Chondrocyte (in vitro differentiated cells): Measurements from ENCODE around the gene TXN2. TPM values are rescaled to one million over a fixed set of nuclear protein-coding genes. Genes with fewer than 3 reads are reported as not detected.
A peak's percentile ranks its signal among the peaks of the same experiment; 100 is the strongest.

Source experiments
- DNase-seq: peaks from one replicate; pipeline ENCODE4 v3.0.0; 2021; ENCODE audit warnings: mixed read lengths, low spot score
- H3K27ac Mint-ChIP-seq: one replicate; pipeline ENCODE4 v1.8.0; 2021; ENCODE audit warnings: mild to moderate bottlenecking, moderate library complexity, mixed read lengths; ENCODE audit not compliant: unreplicated experiment
- H3K27me3 Mint-ChIP-seq: 2 replicates; pipeline ENCODE4 v1.8.0; 2021; ENCODE audit warnings: low read depth, mixed read lengths
- H3K36me3 Mint-ChIP-seq: 2 replicates; pipeline ENCODE4 v1.8.0; 2021; ENCODE audit warnings: low read depth, mixed read lengths
- H3K4me1 Mint-ChIP-seq: 2 replicates; pipeline ENCODE4 v1.8.0; 2021; ENCODE audit warnings: low read depth, mild to moderate bottlenecking, mixed read lengths
- H3K4me3 Mint-ChIP-seq: one replicate; pipeline ENCODE4 v1.8.0; 2021; ENCODE audit warnings: mild to moderate bottlenecking, moderate library complexity, mixed read lengths; ENCODE audit not compliant: unreplicated experiment
- H3K9me3 Mint-ChIP-seq: 2 replicates; pipeline ENCODE4 v1.8.0; 2021; ENCODE audit warnings: low read depth, mixed read lengths
- total RNA-seq: library from RNA; stranded (reverse); gene quantifications from 3 replicates; pipeline ENCODE4 v1.2.1, GENCODE V29; 2021
- TF ChIP-seq, protein P1 (sequence below): fragments of 200-600 bp; sonication (generic); IDR thresholded peaks from 2 replicates; pipeline ENCODE4 v1.5.0; 2021; ENCODE audit warnings: antibody characterized with exemption, mild to moderate bottlenecking, moderate library complexity

Gene TXN2
- total RNA-seq, 1 donor from 2014 or later = 48.5 TPM

- TF ChIP-seq, protein P1, sequence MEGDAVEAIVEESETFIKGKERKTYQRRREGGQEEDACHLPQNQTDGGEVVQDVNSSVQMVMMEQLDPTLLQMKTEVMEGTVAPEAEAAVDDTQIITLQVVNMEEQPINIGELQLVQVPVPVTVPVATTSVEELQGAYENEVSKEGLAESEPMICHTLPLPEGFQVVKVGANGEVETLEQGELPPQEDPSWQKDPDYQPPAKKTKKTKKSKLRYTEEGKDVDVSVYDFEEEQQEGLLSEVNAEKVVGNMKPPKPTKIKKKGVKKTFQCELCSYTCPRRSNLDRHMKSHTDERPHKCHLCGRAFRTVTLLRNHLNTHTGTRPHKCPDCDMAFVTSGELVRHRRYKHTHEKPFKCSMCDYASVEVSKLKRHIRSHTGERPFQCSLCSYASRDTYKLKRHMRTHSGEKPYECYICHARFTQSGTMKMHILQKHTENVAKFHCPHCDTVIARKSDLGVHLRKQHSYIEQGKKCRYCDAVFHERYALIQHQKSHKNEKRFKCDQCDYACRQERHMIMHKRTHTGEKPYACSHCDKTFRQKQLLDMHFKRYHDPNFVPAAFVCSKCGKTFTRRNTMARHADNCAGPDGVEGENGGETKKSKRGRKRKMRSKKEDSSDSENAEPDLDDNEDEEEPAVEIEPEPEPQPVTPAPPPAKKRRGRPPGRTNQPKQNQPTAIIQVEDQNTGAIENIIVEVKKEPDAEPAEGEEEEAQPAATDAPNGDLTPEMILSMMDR = peak; percentile 93
- H3K36me3 Mint-ChIP-seq = peaks cover 10% of the 10 kb centered on the region
- no peaks in the 10 kb centered on the region for H3K9me3 Mint-ChIP-seq
- peaks cover 72% of the 10 kb centered on the region for H3K4me1 Mint-ChIP-seq
- peak overlapping the region; percentile 99 for H3K27ac Mint-ChIP-seq
- no peak for DNase-seq
- H3K27me3 Mint-ChIP-seq = no peaks in the 10 kb centered on the region
- no peak overlapping the region for H3K4me3 Mint-ChIP-seq
Observed at GRCh38 chr22:36470162-36470993, 11.1 kb downstream of the TXN2 start.

GRCh38 chr22:36469094-36469710 is 12.2 kb downstream of the TXN2 start:
- H3K27me3 Mint-ChIP-seq = no peaks in the 10 kb centered on the region
- TF ChIP-seq, protein P1 = no peak
- peaks cover 80% of the 10 kb centered on the region for H3K4me1 Mint-ChIP-seq
- no peak overlapping the region for H3K4me3 Mint-ChIP-seq
- peak overlapping the region; percentile 99 for H3K27ac Mint-ChIP-seq
- DNase-seq = no peak
- H3K9me3 Mint-ChIP-seq = no peaks in the 10 kb centered on the region
- peaks cover under 1% of the 10 kb centered on the region for H3K36me3 Mint-ChIP-seq

GRCh38 chr22:36467946-36468345 is 13.5 kb downstream of the TXN2 start:
- no peak for DNase-seq
- Mint-ChIP-seq H3K4me3 (peak overlapping the region; percentile 40), H3K27ac (peak overlapping the region; percentile 99)

DNA sequence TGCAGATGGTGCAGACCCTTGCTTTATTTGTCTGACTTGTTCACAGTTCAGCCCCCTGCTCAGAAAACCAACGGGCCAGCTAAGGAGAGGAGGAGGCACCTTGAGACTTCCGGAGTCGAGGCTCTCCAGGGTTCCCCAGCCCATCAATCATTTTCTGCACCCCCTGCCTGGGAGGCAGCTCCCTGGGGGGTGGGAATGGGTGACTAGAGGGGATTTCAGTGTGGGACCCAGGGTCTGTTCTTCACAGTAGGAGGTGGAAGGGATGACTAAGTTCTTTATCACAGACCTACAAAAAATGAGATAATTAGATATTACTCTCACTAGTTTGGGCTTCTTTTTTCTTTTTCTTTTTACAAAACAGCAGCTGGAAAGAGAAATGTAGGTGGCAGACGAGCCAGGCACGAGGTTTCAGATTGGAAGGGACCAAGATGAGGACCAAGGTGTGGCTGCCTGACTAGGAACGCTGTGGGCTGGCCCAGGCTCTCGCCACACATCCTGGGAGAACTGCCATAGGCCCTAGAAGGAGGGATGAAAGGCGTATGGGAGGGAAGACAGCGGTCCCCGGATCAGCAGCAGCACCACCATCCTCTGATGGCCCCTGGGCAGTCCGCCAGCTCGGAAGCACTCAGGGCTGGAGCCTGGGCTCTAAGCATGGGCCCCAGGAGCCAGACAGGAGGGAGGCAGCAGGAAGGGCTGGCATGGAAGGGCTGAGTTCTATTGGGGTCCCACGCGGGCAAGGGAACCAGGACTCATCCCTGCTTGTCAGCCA is 14.2 kb downstream of the TXN2 start:
- no peak overlapping the region for H3K4me3 Mint-ChIP-seq
- TF ChIP-seq, protein P1 = no peak
- peaks cover 81% of the 10 kb centered on the region for H3K4me1 Mint-ChIP-seq
- no peak for DNase-seq
- H3K36me3 Mint-ChIP-seq = no peaks in the 10 kb centered on the region
- H3K27ac Mint-ChIP-seq = peak overlapping the region; percentile 99
- no peaks in the 10 kb centered on the region for H3K9me3 Mint-ChIP-seq
- H3K27me3 Mint-ChIP-seq = no peaks in the 10 kb centered on the region

More at GRCh38 chr22:36467946-36468345, 13.5 kb downstream of the TXN2 start:
- TF ChIP-seq, protein P1 = no peak
- no peaks in the 10 kb centered on the region for H3K36me3 Mint-ChIP-seq
- H3K9me3 Mint-ChIP-seq = no peaks in the 10 kb centered on the region
- no peaks in the 10 kb centered on the region for H3K27me3 Mint-ChIP-seq
- peaks cover 80% of the 10 kb centered on the region for H3K4me1 Mint-ChIP-seq

- Mint-ChIP-seq H3K4me1 (peaks cover 81% of the 10 kb centered on the region), H3K36me3 (no peaks in the 10 kb centered on the region), H3K27ac (peak overlapping the region; percentile 99), H3K9me3 (no peaks in the 10 kb centered on the region), H3K27me3 (no peaks in the 10 kb centered on the region), H3K4me3 (no peak overlapping the region)
- TF ChIP-seq, protein P1 = no peak
- DNase-seq = no peak
Observed at GRCh38 chr22:36466258-36466657, 15.2 kb downstream of the TXN2 start.
